Mesothelial cell of epicardium (in vitro differentiated cells): ENCODE results near the gene CLMP. TPM values are rescaled to one million over a fixed set of nuclear protein-coding genes. Genes with fewer than 3 reads are reported as not detected.

Source experiments
- DNase-seq, 2 experiments: peaks; one replicate each; pipeline ENCODE4 v3.0.0; 2021; ENCODE audit warnings: low spot score in 2 of 2; ENCODE audit not compliant: unreplicated experiment in 2 of 2
- H3K27ac Mint-ChIP-seq: 2 replicates; pipeline ENCODE4 v1.8.0; 2021; ENCODE audit warnings: mixed read lengths
- H3K27me3 Mint-ChIP-seq: 2 replicates; pipeline ENCODE4 v1.8.0; 2021; ENCODE audit warnings: low read depth, mixed read lengths
- H3K36me3 Mint-ChIP-seq: 2 replicates; pipeline ENCODE4 v1.8.0; 2021; ENCODE audit warnings: mixed read lengths
- H3K4me1 Mint-ChIP-seq: 2 replicates; pipeline ENCODE4 v1.8.0; 2021; ENCODE audit warnings: mixed read lengths
- H3K4me3 Mint-ChIP-seq: 2 replicates; pipeline ENCODE4 v1.8.0; 2021; ENCODE audit warnings: mild to moderate bottlenecking, moderate library complexity, mixed read lengths
- H3K9me3 Mint-ChIP-seq: 2 replicates; pipeline ENCODE4 v1.8.0; 2021; ENCODE audit warnings: mixed read lengths
- CTCF ChIP-seq: fragments of 200-600 bp; sonication (generic); IDR thresholded peaks from one replicate; pipeline ENCODE4 v1.5.0; 2021; ENCODE audit warnings: antibody characterized with exemption; ENCODE audit not compliant: unreplicated experiment
- total RNA-seq: library from RNA; stranded (reverse); gene quantifications from 3 replicates; pipeline ENCODE4 v1.2.1, GENCODE V29; 2021

Gene CLMP
- total RNA-seq, 1 donor from 2014 or later, result 18.0 TPM

- Mint-ChIP-seq H3K27ac (peak overlapping the region; percentile 52), H3K9me3 (no peaks in the 10 kb centered on the region), H3K4me3 (no peak overlapping the region), H3K27me3 (no peaks in the 10 kb centered on the region), H3K4me1 (peaks cover 21% of the 10 kb centered on the region), H3K36me3 (peaks cover 29% of the 10 kb centered on the region)
- peak; percentile 69 for TF ChIP-seq CTCF
- no peak for DNase-seq
Measured at GRCh38 chr11:123054301-123055065, 140.6 kb downstream of the CLMP start.

- Mint-ChIP-seq H3K36me3 (peaks cover 16% of the 10 kb centered on the region), H3K4me1 (peaks cover 7% of the 10 kb centered on the region), H3K4me3 (no peak overlapping the region), H3K9me3 (no peaks in the 10 kb centered on the region), H3K27me3 (no peaks in the 10 kb centered on the region), H3K27ac (no peak overlapping the region)
- no peak for DNase-seq
- TF ChIP-seq CTCF, result no peak
Measured at GRCh38 chr11:123052901-123053721, 141.9 kb downstream of the CLMP start.

- DNase-seq, result no peak
- TF ChIP-seq CTCF, result no peak
- H3K27me3 Mint-ChIP-seq, result no peaks in the 10 kb centered on the region
- H3K36me3 Mint-ChIP-seq, result peaks cover 3% of the 10 kb centered on the region
- H3K4me1 Mint-ChIP-seq, result peaks cover 3% of the 10 kb centered on the region
- H3K9me3 Mint-ChIP-seq, result no peaks in the 10 kb centered on the region
- no peak overlapping the region for H3K4me3 Mint-ChIP-seq
- H3K27ac Mint-ChIP-seq, result no peak overlapping the region
Measured at GRCh38 chr11:123051634-123052033, 143.4 kb downstream of the CLMP start.

- no peak overlapping the region for H3K4me3 Mint-ChIP-seq
- no peak overlapping the region for H3K27ac Mint-ChIP-seq
- H3K36me3 Mint-ChIP-seq, result peaks cover 1% of the 10 kb centered on the region
- no peak for TF ChIP-seq CTCF
- DNase-seq, result no peak
- H3K27me3 Mint-ChIP-seq, result no peaks in the 10 kb centered on the region
- H3K4me1 Mint-ChIP-seq, result peaks cover 3% of the 10 kb centered on the region
- H3K9me3 Mint-ChIP-seq, result no peaks in the 10 kb centered on the region
Measured at GRCh38 chr11:123051146-123051545, 143.9 kb downstream of the CLMP start.

- Mint-ChIP-seq H3K9me3 (no peaks in the 10 kb centered on the region), H3K4me1 (no peaks in the 10 kb centered on the region), H3K27me3 (no peaks in the 10 kb centered on the region), H3K36me3 (no peaks in the 10 kb centered on the region), H3K27ac (no peak overlapping the region), H3K4me3 (no peak overlapping the region)
- no peak for DNase-seq
- TF ChIP-seq CTCF, result no peak
Measured at GRCh38 chr11:123047947-123048293, 147.1 kb downstream of the CLMP start.
